Subcutaneous adipose tissue (tissue), 4 donors: ENCODE results near the gene ACOT7. TPM values are rescaled to one million over a fixed set of nuclear protein-coding genes. Genes with fewer than 3 reads are reported as not detected.

Experiments
- total RNA-seq, 4 donors: library from RNA; depleted of rRNA; stranded (reverse); fragments of >200 nt; gene quantifications; one replicate each; pipeline ENCODE4 v1.1.0, GENCODE V29; 2016
- TF ChIP-seq, protein P1 (sequence below): fragments of 450-650 bp; IDR thresholded peaks from one replicate; pipeline ENCODE4 v1.5.1; 2016; ENCODE audit warnings: low read depth, mild to moderate bottlenecking, control low read depth, antibody characterized with exemption, moderate library complexity

Gene ACOT7
- total RNA-seq, 4 donors from 2014 or later = 7.5 to 14.3 (median 9.8) TPM

DNA sequence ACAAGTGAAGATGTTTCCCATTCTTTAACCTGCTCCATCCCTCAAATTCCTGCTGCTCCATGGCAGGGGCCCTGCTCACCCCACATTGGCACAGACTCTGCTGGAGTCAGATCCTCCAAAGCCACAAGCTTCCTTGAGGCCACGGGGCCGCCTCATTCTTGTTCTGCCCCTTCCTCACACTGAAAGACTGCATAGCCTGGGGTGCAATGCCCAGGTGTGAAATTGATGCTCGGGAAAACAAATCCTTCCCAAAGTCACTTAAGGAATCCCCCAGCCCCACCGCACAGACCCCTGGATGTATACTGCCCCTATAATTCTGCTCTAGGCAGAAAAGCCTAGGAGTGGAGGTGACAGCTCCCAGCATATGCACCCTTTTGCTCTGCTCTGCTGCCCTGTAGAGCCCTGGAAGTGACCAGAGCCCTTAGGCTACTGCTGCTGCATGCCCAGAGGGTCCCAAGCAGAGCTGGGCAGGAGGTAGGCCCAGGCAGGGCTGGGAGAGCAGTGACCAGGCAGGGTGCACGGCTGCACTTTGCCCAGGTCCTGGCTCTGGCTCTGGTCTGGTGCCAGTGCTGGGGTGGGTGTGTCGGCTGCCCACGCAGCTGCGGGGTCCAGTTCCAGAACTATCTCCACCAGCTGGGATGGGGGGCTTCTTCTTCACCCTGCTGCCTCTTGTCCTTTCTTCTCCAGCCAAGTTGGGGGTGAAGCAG, 24.5 kb upstream of the ACOT7 start:
- TF ChIP-seq, protein P1, sequence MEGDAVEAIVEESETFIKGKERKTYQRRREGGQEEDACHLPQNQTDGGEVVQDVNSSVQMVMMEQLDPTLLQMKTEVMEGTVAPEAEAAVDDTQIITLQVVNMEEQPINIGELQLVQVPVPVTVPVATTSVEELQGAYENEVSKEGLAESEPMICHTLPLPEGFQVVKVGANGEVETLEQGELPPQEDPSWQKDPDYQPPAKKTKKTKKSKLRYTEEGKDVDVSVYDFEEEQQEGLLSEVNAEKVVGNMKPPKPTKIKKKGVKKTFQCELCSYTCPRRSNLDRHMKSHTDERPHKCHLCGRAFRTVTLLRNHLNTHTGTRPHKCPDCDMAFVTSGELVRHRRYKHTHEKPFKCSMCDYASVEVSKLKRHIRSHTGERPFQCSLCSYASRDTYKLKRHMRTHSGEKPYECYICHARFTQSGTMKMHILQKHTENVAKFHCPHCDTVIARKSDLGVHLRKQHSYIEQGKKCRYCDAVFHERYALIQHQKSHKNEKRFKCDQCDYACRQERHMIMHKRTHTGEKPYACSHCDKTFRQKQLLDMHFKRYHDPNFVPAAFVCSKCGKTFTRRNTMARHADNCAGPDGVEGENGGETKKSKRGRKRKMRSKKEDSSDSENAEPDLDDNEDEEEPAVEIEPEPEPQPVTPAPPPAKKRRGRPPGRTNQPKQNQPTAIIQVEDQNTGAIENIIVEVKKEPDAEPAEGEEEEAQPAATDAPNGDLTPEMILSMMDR = no peak

DNA sequence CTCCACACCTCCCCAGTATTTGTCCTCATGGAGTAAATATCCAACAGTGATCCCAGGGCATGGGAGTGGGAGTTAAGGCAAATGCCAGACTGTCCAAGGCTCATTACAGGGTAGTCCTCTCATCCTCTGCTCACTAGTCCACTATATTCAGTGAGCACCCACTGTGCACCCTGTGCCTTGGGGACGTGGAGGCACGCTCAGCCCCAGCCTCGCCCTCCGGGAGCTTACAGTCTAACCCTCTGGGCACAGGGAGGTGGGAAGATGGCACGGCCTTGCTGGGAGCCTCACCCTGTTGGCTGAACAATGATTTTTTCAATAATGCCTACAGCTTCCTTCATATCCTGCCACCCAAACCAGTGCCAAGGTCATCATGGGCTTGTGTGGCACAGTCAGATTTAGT, 23.3 kb upstream of the ACOT7 start:
- TF ChIP-seq, protein P1 = no peak

DNA sequence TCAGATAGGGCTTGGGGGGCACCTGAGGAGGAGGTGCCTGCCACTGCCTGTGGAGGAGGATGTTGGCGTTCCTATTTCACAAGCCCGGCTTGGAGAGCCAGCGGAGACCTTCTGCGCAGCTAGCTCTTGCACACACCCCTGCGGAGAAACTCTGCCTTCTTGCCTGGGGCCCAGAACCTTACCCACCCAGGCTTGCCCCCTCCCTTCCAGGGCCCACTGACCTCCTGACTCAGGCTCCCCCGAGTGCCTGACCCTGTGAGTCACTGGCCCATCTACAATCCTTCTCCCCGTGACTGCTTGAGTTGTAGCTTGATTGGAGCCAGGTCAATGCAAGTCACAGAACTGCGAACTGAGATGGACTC, 22.7 kb upstream of the ACOT7 start:
- TF ChIP-seq, protein P1 = no peak

DNA sequence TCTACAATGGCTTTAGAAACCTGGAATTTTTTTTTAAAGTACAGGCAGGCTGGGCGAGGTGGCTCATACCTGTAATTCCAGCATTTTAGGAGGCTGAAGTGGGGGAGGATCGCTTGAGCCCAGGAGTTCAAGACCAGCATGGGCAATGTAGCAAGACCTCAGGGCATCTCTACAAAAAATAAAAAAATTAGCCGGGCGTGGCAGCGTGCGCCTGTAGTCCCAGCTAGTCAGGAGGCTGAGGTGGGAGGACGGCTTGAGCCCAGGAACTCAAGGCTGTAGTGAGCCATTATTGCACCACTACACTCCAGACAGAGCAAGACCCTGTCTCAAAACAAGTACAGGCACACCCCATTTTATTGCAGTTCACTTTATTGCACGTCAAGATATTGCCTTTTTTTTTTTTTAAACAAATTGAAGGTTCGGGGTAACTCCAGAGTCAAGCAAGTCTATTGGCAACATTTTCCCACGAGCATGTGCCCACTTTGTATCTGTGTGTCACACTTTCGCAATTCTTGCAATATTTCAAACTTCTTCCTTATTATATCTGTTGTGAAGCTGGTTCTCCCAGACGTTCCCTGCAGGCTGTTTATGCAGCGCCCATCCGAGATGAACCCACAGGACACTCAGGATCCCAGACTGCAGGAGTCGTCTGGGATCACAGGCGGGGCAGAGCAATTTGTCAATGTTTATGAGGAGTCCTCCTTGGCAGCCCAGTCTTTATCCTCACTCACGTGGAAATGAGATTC, 21.5 kb upstream of the ACOT7 start:
- TF ChIP-seq, protein P1 = no peak

DNA sequence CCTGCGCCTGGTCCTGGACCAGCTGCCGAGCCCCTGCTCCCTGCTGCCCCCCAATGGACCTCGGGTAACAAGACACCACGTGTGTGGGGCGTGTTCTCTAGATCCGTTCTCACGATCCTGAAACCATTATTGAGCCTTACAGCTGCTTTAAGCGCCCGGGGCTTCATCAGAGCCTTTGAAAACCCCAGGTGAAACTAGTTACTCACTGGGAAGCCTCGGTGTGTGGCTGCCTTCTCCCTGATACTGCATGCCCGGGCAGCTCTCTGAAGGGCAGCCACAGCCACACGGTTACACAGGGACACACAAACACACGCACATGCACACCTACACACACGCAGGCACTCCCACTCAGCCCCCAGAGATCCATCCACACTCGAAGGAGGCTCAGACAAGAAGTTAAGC, 20.9 kb upstream of the ACOT7 start:
- TF ChIP-seq, protein P1 = no peak

DNA sequence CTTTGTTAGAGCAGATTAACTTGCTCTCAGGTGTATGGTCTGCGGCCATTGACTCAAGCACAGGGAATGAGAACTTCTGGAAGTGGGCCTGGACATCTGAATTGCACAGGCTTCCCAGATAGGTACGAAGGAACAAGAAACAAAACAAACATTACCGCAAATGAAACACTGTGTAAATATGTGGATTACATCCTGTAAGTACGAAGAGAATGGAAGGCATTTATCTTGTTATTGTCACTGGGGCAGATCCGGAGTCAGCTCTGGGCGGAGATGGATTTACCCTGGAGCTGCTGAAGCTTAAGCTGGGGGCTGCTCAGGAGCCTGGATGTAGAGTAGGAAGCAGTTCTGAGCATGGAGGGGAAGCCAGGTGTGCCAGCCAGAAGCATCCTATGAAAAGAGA, 19.3 kb upstream of the ACOT7 start:
- TF ChIP-seq, protein P1 = no peak

DNA sequence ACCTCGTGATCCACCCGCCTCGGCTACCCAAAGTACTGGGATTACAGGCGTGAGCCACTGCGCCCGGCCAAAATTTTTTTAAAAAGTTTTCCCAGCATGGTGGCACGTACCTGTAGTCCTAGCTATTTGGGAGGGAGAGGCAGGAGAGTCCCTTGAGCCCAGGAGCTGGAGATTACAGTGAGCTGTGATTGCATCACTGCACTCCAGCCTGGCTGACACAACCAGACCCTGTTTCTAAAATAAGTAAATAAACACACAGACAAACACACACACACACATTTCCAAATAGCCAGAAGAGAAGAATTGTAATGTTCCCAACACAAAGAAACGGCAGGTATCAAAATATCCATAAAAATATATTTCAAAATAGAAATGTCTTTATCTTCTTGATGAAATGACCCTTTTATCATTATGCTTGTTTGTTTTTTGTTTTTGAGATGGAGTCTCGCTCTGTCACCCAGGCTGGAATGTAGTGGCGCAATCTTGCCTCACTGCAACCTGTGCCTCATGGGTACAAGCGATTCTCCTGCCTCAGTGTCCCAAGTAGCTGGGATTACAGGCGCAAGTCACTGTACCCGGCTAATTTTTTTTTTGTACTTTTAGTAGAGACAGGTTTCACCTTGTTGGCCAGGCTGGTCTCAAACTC, 16.8 kb upstream of the ACOT7 start:
- TF ChIP-seq, protein P1 = no peak
